H1 (cell line): Measurements from ENCODE around the gene SHLD2.
"Not testable (repeated sequence)": the region's sequence is repeated elsewhere in the genome, so short reads cannot be mapped to it uniquely, and the experiment has no call there.

Experiments used
- CBX5 ChIP-seq: fragments of 300-800, 300-1000 bp; sonication (generic); IDR thresholded peaks from 2 replicates; pipeline ENCODE4 v1.7.1; 2016; ENCODE audit warnings: antibody characterized with exemption, low read length, low read depth
- CEBPB ChIP-seq: IDR thresholded peaks from 2 replicates; pipeline ENCODE4 v1.6.1; 2012; ENCODE audit warnings: low read depth, low read length
- EP300 ChIP-seq, 2 experiments: IDR thresholded peaks; 1 replicate in 1 of 2; 2 replicates in 1 of 2; pipeline ENCODE4 v1.6.1; 2011 to 2012; ENCODE audit warnings: low read depth in 2 of 2, low read length in 2 of 2, mild to moderate bottlenecking in 2 of 2, borderline replicate concordance in 1 of 2, inconsistent platforms in 1 of 2, moderate library complexity in 1 of 2
- JUN ChIP-seq: IDR thresholded peaks from 2 replicates; pipeline ENCODE4 v1.6.1; 2011; ENCODE audit warnings: low read depth, mild to moderate bottlenecking, improper control_type of control experiment, low read length
- JUND ChIP-seq: IDR thresholded peaks from 2 replicates; pipeline ENCODE4 v1.6.1; 2011; ENCODE audit warnings: mild to moderate bottlenecking, improper control_type of control experiment, low read length
- POLR2A ChIP-seq, 2 experiments: IDR thresholded peaks; 1 replicate in 1 of 2; 2 replicates in 1 of 2; pipeline ENCODE4 v1.6.1; 2011; ENCODE audit warnings: low read depth in 2 of 2, low read length in 2 of 2, mild to moderate bottlenecking in 2 of 2; ENCODE audit errors: control extremely low read depth in 1 of 2
- POLR2AphosphoS5 ChIP-seq: IDR thresholded peaks from 2 replicates; pipeline ENCODE4 v1.6.1; 2011; ENCODE audit warnings: low read depth, low read length
- SIN3A ChIP-seq, 2 experiments: IDR thresholded peaks in 1 of 2; conservative IDR thresholded peaks in 1 of 2; 2 replicates each; pipeline ENCODE4 v1.6.1; 2011 to 2012; ENCODE audit warnings: low read length in 2 of 2, improper control_type of control experiment in 1 of 2, low read depth in 1 of 2, mild to moderate bottlenecking in 1 of 2
- SIRT6 ChIP-seq: IDR thresholded peaks from one replicate; pipeline ENCODE4 v1.7.1; 2012; ENCODE audit warnings: low read length, inconsistent platforms
- SP2 ChIP-seq: IDR thresholded peaks from 2 replicates; pipeline ENCODE4 v1.6.1; 2012; ENCODE audit warnings: mild to moderate bottlenecking, low read length, inconsistent platforms
- SUZ12 ChIP-seq: fragments of 200-600 bp; sonication (generic); IDR thresholded peaks from 2 replicates; pipeline ENCODE4 v1.6.1; 2012; ENCODE audit warnings: mild to moderate bottlenecking, inconsistent platforms, low read length, moderate library complexity, mixed read lengths
- TBP ChIP-seq: IDR thresholded peaks from 2 replicates; pipeline ENCODE4 v1.6.1; 2011; ENCODE audit warnings: low read depth, low read length, improper control_type of control experiment
- YY1 ChIP-seq: IDR thresholded peaks from 2 replicates; pipeline ENCODE4 v1.6.1; 2011; ENCODE audit warnings: low read depth, mild to moderate bottlenecking, low read length
- TF ChIP-seq, protein P1 (sequence below), 3 experiments: IDR thresholded peaks; 1 replicate in 2 of 3; 2 replicates in 1 of 3; pipeline versions ENCODE4 v1.5.1 to v1.6.1; 2011; ENCODE audit warnings: low read length in 3 of 3, mild to moderate bottlenecking in 3 of 3, inconsistent platforms in 2 of 3, low read depth in 1 of 3, moderate library complexity in 1 of 3; ENCODE audit not compliant: insufficient read depth in 1 of 3; ENCODE audit errors: control extremely low read depth in 1 of 3

DNA sequence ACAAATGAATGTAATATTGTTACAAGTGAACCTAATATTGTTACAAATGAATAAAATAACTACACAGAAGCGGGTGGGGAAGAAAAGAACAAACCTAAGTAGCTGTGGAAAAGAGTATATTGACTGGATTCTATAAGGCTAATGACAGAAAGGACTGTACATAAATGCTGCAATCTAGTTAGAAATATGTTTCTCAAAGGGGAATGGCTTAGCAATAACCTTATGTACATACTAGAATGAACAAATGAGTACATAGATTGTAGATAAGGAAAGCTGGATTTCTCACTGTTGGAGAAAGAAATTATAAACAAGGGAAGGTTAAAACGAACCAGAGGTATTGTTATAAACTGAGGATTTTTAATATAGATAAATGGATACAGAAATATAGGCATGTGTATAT is 68.4 kb downstream of the SHLD2 start:
- TF ChIP-seq CEBPB; POLR2AphosphoS5; SIRT6; SIN3A (conservative IDR thresholded peaks at IDR 0.05 in 1 of 2, IDR thresholded peaks at IDR 0.05 in 1 of 2; ENCODE audit: low read depth in 1 of 2, low read length in 2 of 2); JUND; SP2; EP300 (IDR thresholded peaks at IDR 0.05; ENCODE audit: borderline replicate concordance in 1 of 2, low read depth in 2 of 2, low read length in 2 of 2); TBP; JUN; POLR2A (IDR thresholded peaks at IDR 0.05; ENCODE audit: control extremely low read depth in 1 of 2, low read depth in 2 of 2, low read length in 2 of 2); CBX5; YY1; SUZ12: not testable (repeated sequence)
- TF ChIP-seq, protein P1, sequence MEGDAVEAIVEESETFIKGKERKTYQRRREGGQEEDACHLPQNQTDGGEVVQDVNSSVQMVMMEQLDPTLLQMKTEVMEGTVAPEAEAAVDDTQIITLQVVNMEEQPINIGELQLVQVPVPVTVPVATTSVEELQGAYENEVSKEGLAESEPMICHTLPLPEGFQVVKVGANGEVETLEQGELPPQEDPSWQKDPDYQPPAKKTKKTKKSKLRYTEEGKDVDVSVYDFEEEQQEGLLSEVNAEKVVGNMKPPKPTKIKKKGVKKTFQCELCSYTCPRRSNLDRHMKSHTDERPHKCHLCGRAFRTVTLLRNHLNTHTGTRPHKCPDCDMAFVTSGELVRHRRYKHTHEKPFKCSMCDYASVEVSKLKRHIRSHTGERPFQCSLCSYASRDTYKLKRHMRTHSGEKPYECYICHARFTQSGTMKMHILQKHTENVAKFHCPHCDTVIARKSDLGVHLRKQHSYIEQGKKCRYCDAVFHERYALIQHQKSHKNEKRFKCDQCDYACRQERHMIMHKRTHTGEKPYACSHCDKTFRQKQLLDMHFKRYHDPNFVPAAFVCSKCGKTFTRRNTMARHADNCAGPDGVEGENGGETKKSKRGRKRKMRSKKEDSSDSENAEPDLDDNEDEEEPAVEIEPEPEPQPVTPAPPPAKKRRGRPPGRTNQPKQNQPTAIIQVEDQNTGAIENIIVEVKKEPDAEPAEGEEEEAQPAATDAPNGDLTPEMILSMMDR (IDR thresholded peaks at IDR 0.05; ENCODE audit: control extremely low read depth in 1 of 3, insufficient read depth in 1 of 3, low read depth in 1 of 3, low read length in 3 of 3): not testable (repeated sequence)
